H1 (cell line): Measurements from ENCODE around the gene STAT2. TPM values are rescaled to one million over a fixed set of nuclear protein-coding genes. Genes with fewer than 3 reads are reported as not detected.

Experiments
- CTCF ChIA-PET: fragments of 300-600 bp; sonication (Branson Sonifier 250); formaldehyde crosslinking; loops from one replicate; lab custom pipeline; 2021; ENCODE audit not compliant: partially characterized antibody; lab: Charles Lee
- POLR2A ChIA-PET: fragments of 300-600 bp; sonication (Branson Sonifier 250); formaldehyde crosslinking; loops from one replicate; lab custom pipeline; 2021; ENCODE audit warnings: inconsistent platforms; ENCODE audit not compliant: partially characterized antibody; lab: Charles Lee
- DNase-seq, 2 experiments: peaks; one replicate each; pipeline versions ENCODE4 v3.0.0 to v3.0.0-alpha.2; 2010 to 2022; ENCODE audit warnings: low spot score in 2 of 2, low read depth in 1 of 2, mixed read lengths in 1 of 2
- FAIRE-seq: peaks from 2 replicates; lab custom pipeline; 2011; peaks lifted over from hg19 to GRCh38; lab: Jason Lieb, UNC
- H2AFZ ChIP-seq: 2 replicates; pipeline ENCODE4 v1.8.1; 2012; ENCODE audit warnings: low read length, inconsistent platforms
- H2AK5ac ChIP-seq: 2 replicates; pipeline ENCODE4 v1.6.1; 2013; ENCODE audit warnings: low read depth, low read length
- H2BK120ac ChIP-seq: replicated peaks from 2 replicates; pipeline ENCODE3; 2013; ENCODE audit warnings: low read depth, low read length, inconsistent platforms
- H2BK12ac ChIP-seq: 2 replicates; pipeline ENCODE4 v1.6.1; 2013; ENCODE audit warnings: low read depth, low read length
- H2BK15ac ChIP-seq: 2 replicates; pipeline ENCODE4 v1.6.1; 2013; ENCODE audit warnings: low read length
- H2BK20ac ChIP-seq: 2 replicates; pipeline ENCODE4 v1.6.1; 2013; ENCODE audit warnings: low read length
- H2BK5ac ChIP-seq: 2 replicates; pipeline ENCODE4 v1.6.1; 2013; ENCODE audit warnings: low read depth, low read length
- H3K14ac ChIP-seq: 2 replicates; pipeline ENCODE4 v1.6.1; 2013; ENCODE audit warnings: inconsistent platforms; ENCODE audit not compliant: insufficient read length
- H3K18ac ChIP-seq: 2 replicates; pipeline ENCODE4 v1.6.1; 2013; ENCODE audit warnings: low read length; ENCODE audit errors: extremely low read depth
- H3K23ac ChIP-seq: 2 replicates; pipeline ENCODE4 v1.6.1; 2013; ENCODE audit warnings: inconsistent platforms; ENCODE audit not compliant: insufficient read length
- H3K23me2 ChIP-seq: 2 replicates; pipeline ENCODE4 v1.6.1; 2013; ENCODE audit warnings: low read depth, low read length
- H3K27ac ChIP-seq: 2 replicates; pipeline ENCODE4 v1.6.1; 2011; ENCODE audit warnings: low read depth, low read length, inconsistent platforms
- H3K27me3 ChIP-seq, 4 experiments: replicated peaks in 1 of 4; 1 replicate in 1 of 4; 2 replicates in 3 of 4; pipeline versions ENCODE4 v1.6.1 to v1.8.1; 2011 to 2013; ENCODE audit warnings: low read length in 3 of 4, mild to moderate bottlenecking in 3 of 4, inconsistent platforms in 2 of 4, mixed read lengths in 2 of 4, moderate library complexity in 1 of 4; ENCODE audit not compliant: control insufficient read depth in 3 of 4, insufficient read depth in 3 of 4; ENCODE audit errors: extremely low read depth in 1 of 4
- H3K36me3 ChIP-seq, 4 experiments: 2 replicates each; pipeline versions ENCODE4 v1.6.1 to v1.8.1; 2011 to 2013; ENCODE audit warnings: mild to moderate bottlenecking in 4 of 4, low read length in 3 of 4, moderate library complexity in 2 of 4, control low read depth in 1 of 4, inconsistent platforms in 1 of 4; ENCODE audit not compliant: insufficient read depth in 4 of 4, control insufficient read depth in 2 of 4
- H3K4ac ChIP-seq: replicated peaks from 2 replicates; pipeline ENCODE3; 2013; ENCODE audit warnings: low read length, low read depth, mixed read lengths, inconsistent platforms; ENCODE audit not compliant: insufficient read length
- H3K4me1 ChIP-seq, 4 experiments: replicated peaks in 1 of 4; 1 replicate in 1 of 4; 2 replicates in 3 of 4; pipeline versions ENCODE4 v1.6.1 to v1.8.1; 2011 to 2013; ENCODE audit warnings: low read length in 3 of 4, inconsistent platforms in 2 of 4, mixed read lengths in 1 of 4; ENCODE audit not compliant: insufficient read depth in 4 of 4, control insufficient read depth in 3 of 4
- H3K4me2 ChIP-seq, 2 experiments: 2 replicates each; pipeline versions ENCODE4 v1.6.1 to v1.8.1; 2011 to 2013; ENCODE audit warnings: low read depth in 2 of 2, low read length in 2 of 2, control low read depth in 1 of 2, inconsistent platforms in 1 of 2, mild to moderate bottlenecking in 1 of 2; ENCODE audit not compliant: insufficient read depth in 1 of 2
- H3K4me3 ChIP-seq, 4 experiments: fragments of 200-600, 300-600 bp in 1 of 4; sonication (generic), shearing (Covaris generic), sonication (Bioruptor Twin) in 1 of 4; 2 replicates each; pipeline versions ENCODE4 v1.5.1 to v1.8.1; 2011 to 2016; ENCODE audit warnings: low read length in 4 of 4, low read depth in 3 of 4, control low read depth in 2 of 4, inconsistent platforms in 2 of 4, mild to moderate bottlenecking in 2 of 4, mixed read lengths in 1 of 4, moderate library complexity in 1 of 4; ENCODE audit not compliant: insufficient read depth in 2 of 4; ENCODE audit errors: extremely low read depth in 1 of 4
- H3K56ac ChIP-seq: replicated peaks from 2 replicates; pipeline ENCODE3; 2013; ENCODE audit warnings: low read depth, mild to moderate bottlenecking, mixed read lengths, low read length, inconsistent platforms; ENCODE audit not compliant: insufficient read length
- H3K79me1 ChIP-seq: 2 replicates; pipeline ENCODE4 v1.6.1; 2013; ENCODE audit warnings: low read depth, low read length, control low read depth
- H3K79me2 ChIP-seq, 2 experiments: 2 replicates each; pipeline versions ENCODE4 v1.6.1 to v1.8.1; 2012 to 2013; ENCODE audit warnings: low read length in 2 of 2, mild to moderate bottlenecking in 2 of 2, inconsistent platforms in 1 of 2; ENCODE audit not compliant: insufficient read depth in 2 of 2, control insufficient read depth in 1 of 2
- H3K9ac ChIP-seq, 4 experiments: replicated peaks in 1 of 4; 1 replicate in 1 of 4; 2 replicates in 3 of 4; pipeline versions ENCODE4 v1.6.1 to v1.8.1; 2011 to 2013; ENCODE audit warnings: low read depth in 3 of 4, low read length in 3 of 4, control low read depth in 2 of 4, mild to moderate bottlenecking in 2 of 4, moderate library complexity in 2 of 4, inconsistent platforms in 1 of 4; ENCODE audit errors: extremely low read depth in 1 of 4
- H3K9me3 ChIP-seq, 2 experiments: 2 replicates each; pipeline versions ENCODE4 v1.6.1 to v1.8.1; 2012 to 2013; ENCODE audit warnings: mild to moderate bottlenecking in 2 of 2, moderate library complexity in 2 of 2, control low read depth in 1 of 2, inconsistent platforms in 1 of 2, low read depth in 1 of 2, low read length in 1 of 2, mixed read lengths in 1 of 2; ENCODE audit not compliant: insufficient read depth in 2 of 2
- H4K20me1 ChIP-seq, 2 experiments: replicated peaks in 1 of 2; 2 replicates each; pipeline versions ENCODE3 to v1.8.1; 2011 to 2013; ENCODE audit warnings: inconsistent platforms in 2 of 2, low read length in 2 of 2, mild to moderate bottlenecking in 1 of 2; ENCODE audit not compliant: insufficient read depth in 2 of 2, control insufficient read depth in 1 of 2
- H4K5ac ChIP-seq: 2 replicates; pipeline ENCODE4 v1.6.1; 2013; ENCODE audit warnings: low read length, low read depth, mixed read lengths, inconsistent platforms; ENCODE audit not compliant: insufficient read length
- H4K8ac ChIP-seq: 2 replicates; pipeline ENCODE4 v1.8.0; 2013; ENCODE audit warnings: mild to moderate bottlenecking, moderate library complexity, low read length, inconsistent platforms; ENCODE audit not compliant: insufficient read depth; ENCODE audit errors: extremely low read depth
- H4K91ac ChIP-seq: replicated peaks from 2 replicates; pipeline ENCODE3; 2013; ENCODE audit warnings: low read length, mixed read lengths, inconsistent platforms; ENCODE audit not compliant: insufficient read length
- BRCA1 ChIP-seq: IDR thresholded peaks from 2 replicates; pipeline ENCODE4 v1.6.1; 2012; ENCODE audit warnings: low read depth, low read length, improper control_type of control experiment
- EGR1 ChIP-seq: IDR thresholded peaks from 2 replicates; pipeline ENCODE4 v1.6.1; 2011; ENCODE audit warnings: low read depth, low read length, borderline replicate concordance
- KDM4A ChIP-seq: IDR thresholded peaks from one replicate; pipeline ENCODE4 v1.7.1; 2012; ENCODE audit warnings: low read depth, mild to moderate bottlenecking, moderate library complexity, low read length, inconsistent platforms; ENCODE audit not compliant: severe bottlenecking
- POLR2AphosphoS5 ChIP-seq: IDR thresholded peaks from 2 replicates; pipeline ENCODE4 v1.6.1; 2011; ENCODE audit warnings: low read depth, low read length
- SIN3A ChIP-seq, 2 experiments: IDR thresholded peaks in 1 of 2; conservative IDR thresholded peaks in 1 of 2; 2 replicates each; pipeline ENCODE4 v1.6.1; 2011 to 2012; ENCODE audit warnings: low read length in 2 of 2, improper control_type of control experiment in 1 of 2, low read depth in 1 of 2, mild to moderate bottlenecking in 1 of 2
- SP2 ChIP-seq: IDR thresholded peaks from 2 replicates; pipeline ENCODE4 v1.6.1; 2012; ENCODE audit warnings: mild to moderate bottlenecking, low read length, inconsistent platforms
- SRF ChIP-seq: IDR thresholded peaks from 2 replicates; pipeline ENCODE4 v1.6.1; 2011; ENCODE audit warnings: mild to moderate bottlenecking, low read depth, low read length, moderate library complexity
- TAF1 ChIP-seq: IDR thresholded peaks from 2 replicates; pipeline ENCODE4 v1.6.1; 2011; ENCODE audit warnings: mild to moderate bottlenecking, low read depth, low read length
- TCF12 ChIP-seq: IDR thresholded peaks from 2 replicates; pipeline ENCODE4 v1.6.1; 2011; ENCODE audit warnings: low read depth, mild to moderate bottlenecking, low read length
- WGBS, 2 experiments: shearing (Covaris generic) in 1 of 2; methylation state at CpG; one replicate each; pipeline versions ENCODE4 v1.1.6 to v1.1.7; 2013 to 2015; ENCODE audit warnings: low lambda C conversion rate in 2 of 2, mixed read lengths in 2 of 2, inconsistent platforms in 1 of 2, low coverage in 1 of 2, missing lambda C conversion rate in 1 of 2; ENCODE audit not compliant: insufficient replicate concordance in 2 of 2, insufficient coverage in 1 of 2, insufficient read length in 1 of 2; ENCODE audit errors: extremely low coverage in 1 of 2, missing lambda C conversion rate in 1 of 2; 5-methylcytosine and 5-hydroxymethylcytosine counted together
- polyA plus RNA-seq, 7 experiments: library from polyadenylated mRNA; depleted of rRNA in 3 of 7; stranded (reverse) in 5 of 7; unstranded in 2 of 7; fragments of >200 nt in 5 of 7; fragments of 200-250 nt in 2 of 7; gene quantifications; 1 replicate in 5 of 7; 2 replicates in 1 of 7; 4 replicates in 1 of 7; pipeline versions ENCODE4 v1.2.1 to v1.2.3, GENCODE V29; 2011 to 2013; ENCODE audit warnings: missing spikeins in 2 of 7, mixed read lengths in 2 of 7
- total RNA-seq: library from RNA; stranded (reverse); fragmentation: NEBNext Ultra II Directional; extraction: Animal tissue kit (Norgen Biotek cat#: 25700); gene quantifications from 2 replicates; pipeline ENCODE4 v1.2.1, GENCODE V29; 2021

Gene STAT2
- total and polyA plus RNA-seq, 2 of the 8 experiments (the other 6 are each of a cell fraction or from before 2014, with no cell fraction given): 37.1 to 44.7 TPM

DNA sequence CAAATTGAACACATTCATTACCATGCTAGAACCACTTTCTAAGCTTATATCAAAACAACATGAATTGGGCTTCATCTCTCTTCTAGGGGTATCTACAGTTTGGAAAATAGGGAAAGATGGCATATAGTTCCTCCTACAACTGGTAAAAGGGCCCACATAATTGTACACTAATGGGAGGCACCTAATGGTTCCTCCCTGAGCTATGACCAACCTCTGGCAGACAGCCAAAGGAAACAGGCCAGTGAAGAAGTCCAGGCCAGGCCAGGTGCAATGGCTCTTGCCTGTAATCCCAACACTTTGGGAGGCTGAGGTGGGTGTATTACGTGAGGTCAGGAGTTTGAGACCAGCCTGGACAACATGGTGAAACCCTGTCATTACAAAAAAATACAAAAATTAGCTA lies 26.0 kb upstream of the STAT2 start:
- H3K9me3 ChIP-seq: no peaks in the 10 kb centered on the region
- no peaks in the 10 kb centered on the region for H3K36me3 ChIP-seq
- no peaks in the 10 kb centered on the region for H3K23me2 ChIP-seq
- H3K4me1 ChIP-seq: peaks cover 0 to 3% (median 0%) of the 10 kb centered on the region in 4 experiments; a peak in 1 of 7 replicates
- H2BK120ac ChIP-seq: no peak overlapping the region
- H3K56ac ChIP-seq: no peak overlapping the region
- ChIA-PET CTCF (interaction anchor here (0.9 to 2.7 kb wide), 3 partner anchors 9 to 78 kb away, joined by 3 to 7 read pairs (median 5); no protein-coding TSS in a partner anchor), POLR2A (interaction anchor here (1.3 kb wide), 1 partner anchor 227 kb away, joined by 3 read pairs; the partner anchor contains the start of gene MYL6)
- H3K27ac ChIP-seq: no peak overlapping the region
- H3K23ac ChIP-seq: no peak overlapping the region
- no peak overlapping the region for H4K8ac ChIP-seq
- H2BK5ac ChIP-seq: no peak overlapping the region
- no peak overlapping the region for H2AK5ac ChIP-seq
- no peaks in the 10 kb centered on the region for H3K27me3 ChIP-seq
- FAIRE-seq: no peak
- no peak overlapping the region for H2BK15ac ChIP-seq
- no peak overlapping the region for H2BK20ac ChIP-seq
- H3K14ac ChIP-seq: no peak overlapping the region
- no peak overlapping the region for H3K9ac ChIP-seq
- no peaks in the 10 kb centered on the region for H3K79me2 ChIP-seq
- no peak overlapping the region for H4K5ac ChIP-seq
- no peak overlapping the region for H3K18ac ChIP-seq
- no peaks in the 10 kb centered on the region for H3K79me1 ChIP-seq
- H2AFZ ChIP-seq: no peak overlapping the region
- H2BK12ac ChIP-seq: no peak overlapping the region
- no peak overlapping the region for H3K4me2 ChIP-seq
- H3K4me3 ChIP-seq: no peak overlapping the region
- H4K20me1 ChIP-seq: no peaks in the 10 kb centered on the region
- H4K91ac ChIP-seq: no peak overlapping the region
- WGBS, 2 experiments: 93% methylated on average over 1 of the region's 1 CpG; no CpG with 5 or more reads in 1 of the 2 experiments
- DNase-seq: no peak
- no peak overlapping the region for H3K4ac ChIP-seq
- TF ChIP-seq SRF: no peak
- no peak for TF ChIP-seq SIN3A (conservative IDR thresholded peaks at IDR 0.05 in 1 of 2, IDR thresholded peaks at IDR 0.05 in 1 of 2; ENCODE audit: low read depth in 1 of 2, low read length in 2 of 2)
- no peak for TF ChIP-seq KDM4A
- no peak for TF ChIP-seq TCF12
- TF ChIP-seq SP2: no peak
- no peak for TF ChIP-seq BRCA1
- TF ChIP-seq EGR1: no peak
- TF ChIP-seq POLR2AphosphoS5: no peak
- TF ChIP-seq TAF1: no peak
